Tibial nerve (tissue), 4 donors: ENCODE results near the gene REV3L. TPM values are rescaled to one million over a fixed set of nuclear protein-coding genes. Genes with fewer than 3 reads are reported as not detected.

ENCODE experiments used
- DNase-seq, 2 donors: peaks; one replicate each; pipeline ENCODE4 v3.0.0-alpha.2; 2019; ENCODE audit warnings: low spot score in 2 of 2
- H3K27ac ChIP-seq, 4 donors: fragments of 200-600 bp; sonication (generic) in 3 of 4; one replicate each; pipeline ENCODE4 v1.5.1; 2017 to 2019; ENCODE audit warnings: mild to moderate bottlenecking in 1 of 4
- H3K27me3 ChIP-seq, 2 donors: fragments of 200-600 bp; sonication (generic) in 1 of 2; one replicate each; pipeline versions ENCODE4 v1.5.1 to v1.6.0; 2017 to 2019
- H3K36me3 ChIP-seq, 3 donors: fragments of 200-600 bp; sonication (generic); one replicate each; pipeline ENCODE4 v1.5.1; 2018 to 2019
- H3K4me1 ChIP-seq, 4 donors: fragments of 200-600 bp; sonication (generic) in 3 of 4; one replicate each; pipeline ENCODE4 v1.5.1; 2017 to 2019
- H3K4me3 ChIP-seq, 4 donors: fragments of 200-600 bp; sonication (generic) in 3 of 4; one replicate each; pipeline ENCODE4 v1.5.1; 2017 to 2019; ENCODE audit warnings: mild to moderate bottlenecking in 1 of 4, moderate library complexity in 1 of 4
- H3K9me3 ChIP-seq, 4 donors: fragments of 200-600 bp; sonication (generic) in 3 of 4; one replicate each; pipeline ENCODE4 v1.5.1; 2017 to 2019
- EP300 ChIP-seq, 2 donors: sonication (generic); formaldehyde crosslinking; IDR thresholded peaks; one replicate each; pipeline ENCODE4 v1.6.1; 2017; ENCODE audit warnings: antibody characterized with exemption in 2 of 2, mild to moderate bottlenecking in 1 of 2
- POLR2A ChIP-seq, 2 donors: fragments of 450-650 bp; IDR thresholded peaks; one replicate each; pipeline ENCODE4 v1.6.1; 2017; ENCODE audit warnings: antibody characterized with exemption in 2 of 2, mild to moderate bottlenecking in 2 of 2, moderate library complexity in 2 of 2
- WGBS, 2 donors: methylation state at CpG; one replicate each; pipeline ENCODE4 v1.1.5; 2018; 5-methylcytosine and 5-hydroxymethylcytosine counted together
- total RNA-seq, 4 donors: library from RNA; depleted of rRNA; stranded (reverse); fragments of >200 nt; gene quantifications; one replicate each; pipeline ENCODE4 v1.1.0, GENCODE V29; 2016
- TF ChIP-seq, protein P1 (sequence below), 5 experiments: fragments of 200-600 bp in 3 of 5; fragments of 450-650 bp in 2 of 5; sonication (generic) in 3 of 5; IDR thresholded peaks; one replicate each; pipeline ENCODE4 v1.5.1; 2016 to 2019; ENCODE audit warnings: antibody characterized with exemption in 5 of 5, mild to moderate bottlenecking in 3 of 5, moderate library complexity in 2 of 5

Gene REV3L
- total RNA-seq, 4 donors from 2014 or later: 26.7 to 45.9 (median 34.1) TPM

DNA sequence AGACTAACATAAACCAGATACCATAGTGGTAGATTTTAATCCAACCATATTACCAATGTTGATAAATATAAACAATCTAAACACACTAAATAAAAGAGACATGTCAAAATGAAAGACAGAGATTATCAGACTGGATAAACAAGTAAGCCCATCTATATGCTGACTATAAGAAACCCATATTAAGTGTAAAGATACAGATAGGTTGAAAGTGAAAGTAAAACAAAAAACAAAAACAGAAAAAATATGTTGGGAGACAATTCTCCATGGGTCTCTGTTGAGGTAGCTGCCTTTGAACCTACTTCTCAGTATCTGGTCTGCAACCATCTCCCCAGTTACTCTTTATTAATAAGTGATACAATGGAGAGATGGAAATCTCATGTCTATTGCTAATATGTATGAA lies 21.2 kb downstream of the REV3L start:
- TF ChIP-seq POLR2A (IDR thresholded peaks at IDR 0.05): no peak
- TF ChIP-seq, protein P1, sequence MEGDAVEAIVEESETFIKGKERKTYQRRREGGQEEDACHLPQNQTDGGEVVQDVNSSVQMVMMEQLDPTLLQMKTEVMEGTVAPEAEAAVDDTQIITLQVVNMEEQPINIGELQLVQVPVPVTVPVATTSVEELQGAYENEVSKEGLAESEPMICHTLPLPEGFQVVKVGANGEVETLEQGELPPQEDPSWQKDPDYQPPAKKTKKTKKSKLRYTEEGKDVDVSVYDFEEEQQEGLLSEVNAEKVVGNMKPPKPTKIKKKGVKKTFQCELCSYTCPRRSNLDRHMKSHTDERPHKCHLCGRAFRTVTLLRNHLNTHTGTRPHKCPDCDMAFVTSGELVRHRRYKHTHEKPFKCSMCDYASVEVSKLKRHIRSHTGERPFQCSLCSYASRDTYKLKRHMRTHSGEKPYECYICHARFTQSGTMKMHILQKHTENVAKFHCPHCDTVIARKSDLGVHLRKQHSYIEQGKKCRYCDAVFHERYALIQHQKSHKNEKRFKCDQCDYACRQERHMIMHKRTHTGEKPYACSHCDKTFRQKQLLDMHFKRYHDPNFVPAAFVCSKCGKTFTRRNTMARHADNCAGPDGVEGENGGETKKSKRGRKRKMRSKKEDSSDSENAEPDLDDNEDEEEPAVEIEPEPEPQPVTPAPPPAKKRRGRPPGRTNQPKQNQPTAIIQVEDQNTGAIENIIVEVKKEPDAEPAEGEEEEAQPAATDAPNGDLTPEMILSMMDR (IDR thresholded peaks at IDR 0.05): no peak
- TF ChIP-seq EP300 (IDR thresholded peaks at IDR 0.05): no peak
- H3K27ac ChIP-seq: no peak overlapping the region
- no peaks in the 10 kb centered on the region for H3K27me3 ChIP-seq

DNA sequence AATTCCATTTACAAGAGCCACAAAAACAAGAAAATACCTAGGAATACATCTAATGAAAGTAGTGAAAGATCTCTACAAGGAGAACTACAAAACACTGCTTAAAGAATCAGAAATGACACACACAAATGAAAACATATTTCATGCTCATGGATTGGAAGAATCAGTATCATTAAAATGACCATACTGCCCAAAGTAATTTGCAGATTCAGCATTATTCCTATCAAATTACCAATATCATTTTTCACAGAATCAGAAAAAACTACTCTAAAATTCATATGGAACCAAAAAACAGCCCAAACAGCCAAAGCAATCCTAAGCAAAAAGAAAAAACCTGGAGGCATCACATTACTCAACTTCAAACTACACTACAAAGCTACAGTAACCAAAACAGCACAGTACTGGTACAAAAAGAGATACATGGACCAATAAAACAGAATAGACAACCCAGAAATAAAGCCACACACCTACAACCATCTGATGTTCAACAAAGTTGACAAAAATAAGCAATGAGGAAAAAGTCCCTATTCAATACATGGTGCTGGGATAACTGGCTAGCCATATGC lies 24.3 kb downstream of the REV3L start:
- no peak for DNase-seq
- TF ChIP-seq EP300 (IDR thresholded peaks at IDR 0.05) (no peak), POLR2A (IDR thresholded peaks at IDR 0.05) (no peak)
- TF ChIP-seq, protein P1 (IDR thresholded peaks at IDR 0.05): no peak
- peaks cover 0 to 11% (median 0%) of the 10 kb centered on the region in 4 donors for H3K4me1 ChIP-seq

More for the DNA sequence above, 21.2 kb downstream of the REV3L start:
- Histone ChIP-seq H3K4me1 (peaks cover 0 to 3% (median 0%) of the 10 kb centered on the region in 4 donors), H3K9me3 (peaks cover 0 to 20% (median 3%) of the 10 kb centered on the region in 4 donors), H3K4me3 (no peak overlapping the region), H3K36me3 (peaks cover 0 to 33% (median 0%) of the 10 kb centered on the region in 3 donors)
- no peak for DNase-seq

DNA sequence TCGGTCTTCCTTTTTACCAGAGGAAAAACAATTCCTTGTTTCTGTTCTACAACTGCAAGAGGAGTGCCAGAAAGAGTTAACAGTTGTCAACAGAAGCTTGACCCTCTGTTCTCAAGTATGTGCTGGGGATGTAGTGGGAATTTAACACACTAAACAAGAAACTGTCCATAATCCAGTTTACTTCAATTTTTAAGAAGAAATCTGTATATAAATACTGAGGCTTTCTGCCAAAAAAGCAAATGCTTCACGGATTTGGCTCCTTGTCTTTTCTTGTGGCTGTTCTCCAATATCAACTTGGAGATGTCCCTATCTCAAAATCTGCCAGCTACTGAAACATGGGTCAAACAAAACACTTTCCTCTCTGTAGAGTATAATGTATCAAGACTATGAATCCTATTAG lies 26.8 kb downstream of the REV3L start:
- H3K27me3 ChIP-seq: no peaks in the 10 kb centered on the region
- TF ChIP-seq POLR2A (IDR thresholded peaks at IDR 0.05) (no peak), EP300 (IDR thresholded peaks at IDR 0.05) (no peak)
- TF ChIP-seq, protein P1 (IDR thresholded peaks at IDR 0.05): no peak

More for the DNA sequence above, 24.3 kb downstream of the REV3L start:
- Histone ChIP-seq H3K9me3 (peaks cover 0 to 20% (median 3%) of the 10 kb centered on the region in 4 donors), H3K27ac (no peak overlapping the region), H3K36me3 (peaks cover 0 to 40% (median 0%) of the 10 kb centered on the region in 3 donors), H3K4me3 (no peak overlapping the region), H3K27me3 (no peaks in the 10 kb centered on the region)

DNA sequence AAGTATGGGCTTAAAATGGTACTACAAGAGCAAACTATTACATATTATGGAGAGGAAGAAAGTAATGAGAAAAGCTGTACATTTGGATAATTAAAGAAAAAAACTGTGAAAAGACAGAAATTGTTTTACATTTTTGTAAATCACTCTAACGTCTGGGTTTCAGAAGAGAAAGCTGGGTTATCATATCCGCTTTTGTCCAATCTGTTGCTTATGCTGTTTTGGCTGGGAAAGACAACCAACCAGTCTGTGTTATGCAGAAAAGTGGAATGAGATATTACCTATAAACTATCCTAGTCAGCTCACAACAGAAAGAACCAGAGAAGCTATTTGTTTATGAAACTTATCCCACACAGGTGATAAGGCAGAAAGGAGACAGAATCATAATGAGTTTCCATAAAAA lies 32.4 kb downstream of the REV3L start:
- no peak for DNase-seq
- Histone ChIP-seq H3K36me3 (peaks cover 0 to 7% (median 0%) of the 10 kb centered on the region in 3 donors), H3K4me1 (peaks cover 0 to 29% (median 2%) of the 10 kb centered on the region in 4 donors), H3K27me3 (no peaks in the 10 kb centered on the region), H3K4me3 (no peak overlapping the region), H3K9me3 (no peaks in the 10 kb centered on the region), H3K27ac (no peak overlapping the region)
- WGBS, 2 donors: 91 to 94% methylated on average over 2 of the region's 2 CpGs
- TF ChIP-seq POLR2A (IDR thresholded peaks at IDR 0.05) (no peak), EP300 (IDR thresholded peaks at IDR 0.05) (no peak)
- TF ChIP-seq, protein P1 (IDR thresholded peaks at IDR 0.05): no peak

More for the DNA sequence above, 26.8 kb downstream of the REV3L start:
- 19 to 28% methylated on average over 2 of the region's 2 CpGs for WGBS, 2 donors
- Histone ChIP-seq H3K4me3 (no peak overlapping the region), H3K9me3 (peaks cover 0 to 20% (median 3%) of the 10 kb centered on the region in 4 donors), H3K4me1 (peaks cover 0 to 21% (median 2%) of the 10 kb centered on the region in 4 donors), H3K36me3 (peaks cover 0 to 35% (median 0%) of the 10 kb centered on the region in 3 donors), H3K27ac (no peak overlapping the region)
- no peak for DNase-seq

DNA sequence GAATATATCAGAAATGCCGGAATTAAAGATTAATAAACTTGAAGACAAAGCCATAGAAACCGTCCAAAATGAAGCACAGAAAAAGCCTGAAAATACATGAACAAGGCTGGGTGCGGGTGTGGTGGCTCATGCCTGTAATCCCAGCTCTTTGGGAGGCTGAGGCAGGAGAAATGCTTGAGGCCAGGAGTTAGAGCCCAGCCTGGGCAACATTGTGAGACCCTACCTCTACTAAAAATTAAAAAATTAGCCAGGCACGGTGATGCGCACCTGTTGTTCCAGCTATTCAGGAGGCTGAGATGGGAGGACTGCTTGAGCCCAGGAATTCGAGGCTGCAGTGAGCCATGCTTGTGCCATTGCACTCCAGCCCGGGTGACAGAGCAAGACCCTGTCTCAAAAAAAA lies 32.9 kb downstream of the REV3L start:
- TF ChIP-seq POLR2A (IDR thresholded peaks at IDR 0.05) (no peak), EP300 (IDR thresholded peaks at IDR 0.05) (no peak)
- TF ChIP-seq, protein P1 (IDR thresholded peaks at IDR 0.05): no peak
- H3K4me1 ChIP-seq: peaks cover 0 to 29% (median 2%) of the 10 kb centered on the region in 4 donors
- WGBS, 2 donors: 90 to 94% methylated on average over 7 of the region's 7 CpGs
- no peak overlapping the region for H3K27ac ChIP-seq
- peaks cover 0 to 7% (median 0%) of the 10 kb centered on the region in 3 donors for H3K36me3 ChIP-seq
- H3K27me3 ChIP-seq: no peaks in the 10 kb centered on the region
- H3K9me3 ChIP-seq: no peaks in the 10 kb centered on the region
- no peak for DNase-seq
- H3K4me3 ChIP-seq: no peak overlapping the region
